Natural killer cell (primary cell): Measurements from ENCODE around the gene SC5D. TPM values are rescaled to one million over a fixed set of nuclear protein-coding genes. Genes with fewer than 3 reads are reported as not detected.

Source experiments
- ATAC-seq, 3 donors: fragments of 150-1000 bp in 2 of 3; fragments of 200-7000 bp in 1 of 3; cut with Tn5 transposase; 1 replicate in 1 of 3; 2 replicates in 2 of 3; pipeline ENCODE4 v1.10.0; 2021; ENCODE audit warnings: mild to moderate bottlenecking in 2 of 3, moderate library complexity in 2 of 3
- DNase-seq, 2 donors: peaks; one replicate each; pipeline versions ENCODE4 v3.0.0 to v3.0.0-alpha.2; 2013 to 2021; ENCODE audit warnings: mixed read lengths in 1 of 2
- H3K27ac ChIP-seq: one replicate; pipeline ENCODE4 v1.5.1; 2013; ENCODE audit warnings: mild to moderate bottlenecking, low read length
- H3K27me3 ChIP-seq: one replicate; pipeline ENCODE4 v1.6.1; 2013; ENCODE audit warnings: low read length; ENCODE audit not compliant: control insufficient read depth, insufficient read depth
- H3K36me3 ChIP-seq: one replicate; pipeline ENCODE4 v1.6.1; 2013; ENCODE audit warnings: low read length; ENCODE audit not compliant: control insufficient read depth, insufficient read depth
- H3K4me1 ChIP-seq: one replicate; pipeline ENCODE4 v1.6.1; 2013; ENCODE audit warnings: low read length; ENCODE audit not compliant: control insufficient read depth, insufficient read depth
- H3K4me3 ChIP-seq: one replicate; pipeline ENCODE4 v1.5.1; 2013; ENCODE audit warnings: low read length
- H3K9me3 ChIP-seq: one replicate; pipeline ENCODE4 v1.6.1; 2013; ENCODE audit warnings: low read length; ENCODE audit not compliant: control insufficient read depth, insufficient read depth
- H3K27ac Mint-ChIP-seq, 2 donors: one replicate each; pipeline ENCODE4 v1.8.0; 2022; ENCODE audit warnings: mild to moderate bottlenecking in 2 of 2, mixed read lengths in 2 of 2, moderate library complexity in 1 of 2
- H3K27me3 Mint-ChIP-seq, 2 donors: one replicate each; pipeline ENCODE4 v1.8.0; 2022; ENCODE audit warnings: low read depth in 2 of 2, mixed read lengths in 2 of 2
- H3K36me3 Mint-ChIP-seq: one replicate; pipeline ENCODE4 v1.8.0; 2022; ENCODE audit warnings: mixed read lengths
- H3K4me1 Mint-ChIP-seq, 2 donors: one replicate each; pipeline ENCODE4 v1.8.0; 2022; ENCODE audit warnings: mixed read lengths in 2 of 2
- H3K4me3 Mint-ChIP-seq: one replicate; pipeline ENCODE4 v1.8.0; 2022; ENCODE audit warnings: mild to moderate bottlenecking, moderate library complexity, mixed read lengths
- H3K9me3 Mint-ChIP-seq, 2 donors: one replicate each; pipeline ENCODE4 v1.8.0; 2022; ENCODE audit warnings: mixed read lengths in 2 of 2
- CTCF ChIP-seq: fragments of 200-600 bp; IDR thresholded peaks from one replicate; pipeline ENCODE4 v1.8.0; 2022; ENCODE audit warnings: antibody characterized with exemption
- WGBS: methylation state at CpG from one replicate; pipeline ENCODE4 v1.1.7; 2013; ENCODE audit warnings: missing lambda C conversion rate; ENCODE audit not compliant: insufficient coverage; 5-methylcytosine and 5-hydroxymethylcytosine counted together
- intact Hi-C: fragments of 100-400 bp; cut with micrococcal nuclease; formaldehyde crosslinking; loops from one replicate; pipeline ENCODE4 v1.14.2; 2022
- total RNA-seq, 4 donors: library from RNA; stranded (reverse); fragments of 120-200 nt in 1 of 4; gene quantifications; one replicate each; pipeline versions ENCODE4 v1.2.3 to v1.2.4, GENCODE V29; 2013 to 2022

SC5D gene
- total RNA-seq, 3 donors from 2014 or later (not counting 1 experiment from before 2014, with no cell fraction given) = 17.2 to 18.6 (median 17.2) TPM

GRCh38 chr11:121329781-121330395 lies 37.3 kb downstream of the SC5D start:
- DNase-seq (no peak), ATAC-seq (no peak)
- H3K27me3 ChIP-seq = no peaks in the 10 kb centered on the region
- no peaks in the 10 kb centered on the region for H3K36me3 ChIP-seq
- intact Hi-C loops = no loop called here
- TF ChIP-seq CTCF = no peak
- H3K4me3 ChIP-seq = no peak overlapping the region
- H3K9me3 ChIP-seq = no peaks in the 10 kb centered on the region
- Mint-ChIP-seq H3K9me3 (no peaks in the 10 kb centered on the region), H3K27me3 (peaks cover 14 to 30% of the 10 kb centered on the region in 2 donors), H3K4me1 (no peaks in the 10 kb centered on the region), H3K27ac (no peak overlapping the region), H3K36me3 (no peaks in the 10 kb centered on the region), H3K4me3 (no peak overlapping the region)
- 97% methylated on average over 3 of the region's 3 CpGs for WGBS
- peaks cover 10% of the 10 kb centered on the region for H3K4me1 ChIP-seq
- H3K27ac ChIP-seq = no peak overlapping the region

GRCh38 chr11:121330614-121331435 lies 38.3 kb downstream of the SC5D start:
- ATAC-seq = no peak
- intact Hi-C loops = no loop called here
- Mint-ChIP-seq H3K27me3 (peaks cover 15 to 39% of the 10 kb centered on the region in 2 donors), H3K4me3 (no peak overlapping the region), H3K36me3 (no peaks in the 10 kb centered on the region), H3K4me1 (peaks cover 0 to 1% of the 10 kb centered on the region in 2 donors), H3K9me3 (no peaks in the 10 kb centered on the region), H3K27ac (no peak overlapping the region)
- Histone ChIP-seq H3K9me3 (no peaks in the 10 kb centered on the region), H3K4me1 (peaks cover 15% of the 10 kb centered on the region), H3K4me3 (no peak overlapping the region), H3K27me3 (no peaks in the 10 kb centered on the region), H3K36me3 (no peaks in the 10 kb centered on the region), H3K27ac (no peak overlapping the region)
- WGBS = 93% methylated on average over 18 of the region's 19 CpGs
- no peak for TF ChIP-seq CTCF
- no peak for DNase-seq

GRCh38 chr11:121334973-121335710 lies 42.6 kb downstream of the SC5D start:
- WGBS = 91% methylated on average over 6 of the region's 7 CpGs
- Mint-ChIP-seq H3K4me3 (no peak overlapping the region), H3K4me1 (peaks cover 16 to 20% of the 10 kb centered on the region in 2 donors), H3K27me3 (peaks cover 20 to 69% of the 10 kb centered on the region in 2 donors), H3K27ac (no peak overlapping the region), H3K36me3 (no peaks in the 10 kb centered on the region), H3K9me3 (no peaks in the 10 kb centered on the region)
- H3K36me3 ChIP-seq = no peaks in the 10 kb centered on the region
- H3K4me3 ChIP-seq = no peak overlapping the region
- no peaks in the 10 kb centered on the region for H3K9me3 ChIP-seq
- ATAC-seq (no peak), DNase-seq (no peak)
- no peak for TF ChIP-seq CTCF
- intact Hi-C loops = no loop called here
- H3K27me3 ChIP-seq = no peaks in the 10 kb centered on the region
- H3K4me1 ChIP-seq = peaks cover 19% of the 10 kb centered on the region
- H3K27ac ChIP-seq = no peak overlapping the region
